ENCODE measurements around the gene TFDP1. TPM values are rescaled to one million over a fixed set of nuclear protein-coding genes. Genes with fewer than 3 reads are reported as not detected.
A peak's percentile ranks its signal among the peaks of the same experiment; 100 is the strongest.

Gene TFDP1
- total and polyA plus RNA-seq, 3 donors from 2014 or later, result 72.4 to 135 (median 73.1) TPM

DNA sequence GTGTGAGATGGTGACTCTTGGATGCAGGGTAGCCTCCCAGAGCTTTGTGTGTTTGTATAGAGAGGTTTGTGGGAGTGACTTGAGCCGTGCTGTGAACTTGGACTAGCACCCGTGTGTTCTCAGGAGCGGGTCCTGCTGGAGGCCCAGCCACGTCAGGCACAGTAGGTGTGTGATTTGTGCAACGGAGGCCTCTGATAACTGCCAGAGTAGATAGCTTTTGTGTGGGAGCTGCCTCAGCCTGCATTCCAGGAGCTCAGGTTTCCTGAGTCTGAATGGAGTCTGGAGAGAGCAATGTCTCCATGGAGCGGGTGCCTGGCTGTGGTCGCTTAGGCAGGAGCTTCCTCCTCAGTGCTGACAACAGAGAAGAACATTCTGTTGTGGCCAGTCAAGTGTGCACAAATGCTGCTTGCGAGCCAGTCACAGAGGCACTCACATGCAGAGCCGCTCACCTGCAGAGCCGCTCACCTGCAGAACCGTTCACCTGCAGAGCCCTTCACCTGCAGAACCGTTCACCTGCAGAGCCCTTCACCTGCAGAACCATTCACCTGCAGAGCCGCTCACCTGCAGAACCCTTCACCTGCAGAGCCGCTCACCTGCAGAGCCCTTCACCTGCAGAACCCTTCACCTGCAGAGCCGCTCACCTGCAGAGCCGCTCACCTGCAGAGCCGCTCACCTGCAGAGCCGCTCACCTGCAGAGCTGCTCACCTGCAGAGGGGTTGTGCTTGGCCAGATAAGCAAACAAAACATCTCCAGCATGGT, 32.6 kb downstream of the TFDP1 start:
- TF ChIP-seq POLR2A (IDR thresholded peaks at IDR 0.05) (no peak), CTCF (IDR thresholded peaks at IDR 0.05) (no peak)
- Histone ChIP-seq H3K9me3 (no peaks in the 10 kb centered on the region), H3K4me1 (peaks cover 7% of the 10 kb centered on the region), H3K27me3 (no peaks in the 10 kb centered on the region), H3K27ac (no peak overlapping the region), H3K4me3 (no peak overlapping the region), H3K36me3 (ENCODE audit: low read depth, missing control alignments) (no peaks in the 10 kb centered on the region)
- WGBS, 2 donors, result 68 to 74% methylated on average over 11 to 18 of the region's 18 CpGs
- intact Hi-C loops (cut with DNase I; ENCODE audit: low total_unique reads), result no loop called here
- DNase-seq, result no peak

DNA sequence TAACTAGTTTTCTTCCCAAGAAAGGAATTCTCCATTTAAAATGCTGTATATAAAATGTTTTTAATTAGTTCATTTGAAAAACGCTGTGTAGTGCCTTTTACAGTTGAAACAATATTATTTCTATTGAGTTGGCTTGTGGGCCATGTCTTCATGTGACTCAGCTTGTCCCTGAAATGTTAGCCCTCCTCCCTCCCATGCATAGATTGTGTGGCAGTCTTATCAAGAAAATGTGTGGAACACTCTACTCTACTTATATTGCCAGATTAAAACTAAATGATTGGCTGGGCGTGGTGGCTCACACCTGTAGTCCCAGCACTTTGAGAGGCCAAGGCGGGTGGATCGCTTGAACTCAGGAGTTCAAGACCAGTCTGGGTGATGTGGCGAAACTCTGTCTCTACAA, 33.4 kb downstream of the TFDP1 start:
- WGBS, 2 donors, result 76 to 87% methylated on average over 5 of the region's 5 CpGs
- Histone ChIP-seq H3K9me3 (no peaks in the 10 kb centered on the region), H3K27ac (no peak overlapping the region), H3K4me3 (no peak overlapping the region), H3K27me3 (no peaks in the 10 kb centered on the region), H3K4me1 (peaks cover 7% of the 10 kb centered on the region), H3K36me3 (ENCODE audit: low read depth, missing control alignments) (no peaks in the 10 kb centered on the region)
- intact Hi-C loops (cut with DNase I; ENCODE audit: low total_unique reads), result no loop called here
- DNase-seq, result peak; percentile 36
- TF ChIP-seq POLR2A (IDR thresholded peaks at IDR 0.05) (no peak), CTCF (IDR thresholded peaks at IDR 0.05) (no peak)

GRCh38 chr13:113618455-113618854, 33.9 kb downstream of the TFDP1 start:
- H3K27me3 ChIP-seq, result no peaks in the 10 kb centered on the region
- no peak for DNase-seq
- H3K4me3 ChIP-seq, result no peak overlapping the region
- no peak overlapping the region for H3K27ac ChIP-seq
- WGBS, 2 donors, result 93 to 95% methylated on average over 7 of the region's 7 CpGs
- intact Hi-C loops (cut with DNase I; ENCODE audit: low total_unique reads), result no loop called here
- TF ChIP-seq POLR2A (IDR thresholded peaks at IDR 0.05), result no peak
- TF ChIP-seq CTCF (IDR thresholded peaks at IDR 0.05), result no peak
- H3K4me1 ChIP-seq, result peaks cover 7% of the 10 kb centered on the region
- H3K36me3 ChIP-seq (ENCODE audit: low read depth, missing control alignments), result no peaks in the 10 kb centered on the region
- H3K9me3 ChIP-seq, result no peaks in the 10 kb centered on the region

DNA sequence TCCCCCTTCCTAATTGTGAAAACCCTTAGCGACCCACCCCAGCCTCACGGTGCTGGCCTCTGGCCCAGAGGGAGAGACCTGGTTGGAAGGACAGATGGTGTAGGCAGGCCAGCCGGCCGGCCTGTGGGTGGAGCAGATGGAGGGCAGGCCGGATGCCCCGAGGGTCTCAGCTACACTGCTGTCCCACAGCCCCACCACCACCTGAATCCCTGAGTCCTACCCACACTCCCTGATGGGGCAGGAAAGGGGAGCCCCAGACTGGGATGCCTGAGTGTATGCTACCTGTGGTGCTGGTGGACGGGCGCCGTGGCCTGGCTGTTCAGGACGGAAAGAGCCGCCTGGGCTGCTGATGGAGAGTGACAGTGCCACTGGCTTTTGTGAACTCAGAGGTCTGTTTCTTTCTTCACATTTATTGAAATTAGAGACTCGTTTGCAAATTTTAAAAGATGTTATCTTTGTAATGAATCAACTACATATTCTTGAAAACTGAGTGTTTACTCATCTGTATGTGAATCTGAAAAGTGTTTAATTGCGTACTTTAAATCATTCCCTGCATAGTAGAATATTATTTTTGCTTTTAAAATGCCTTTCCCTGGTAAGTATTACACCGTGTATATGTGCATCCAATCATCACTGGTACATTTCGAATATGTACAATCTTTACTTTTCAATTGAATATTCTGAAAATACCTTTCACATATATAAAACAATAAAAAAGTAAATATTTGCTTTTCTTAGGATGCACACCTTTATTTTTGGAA, 35.7 kb downstream of the TFDP1 start:
- H3K4me3 ChIP-seq, result no peak overlapping the region
- TF ChIP-seq POLR2A (IDR thresholded peaks at IDR 0.05) (no peak), CTCF (IDR thresholded peaks at IDR 0.05) (no peak)
- peaks cover 7% of the 10 kb centered on the region for H3K4me1 ChIP-seq
- DNase-seq, result no peak
- no peaks in the 10 kb centered on the region for H3K36me3 ChIP-seq (ENCODE audit: low read depth, missing control alignments)
- 84 to 86% methylated on average over 6 to 15 of the region's 15 CpGs for WGBS, 2 donors
- H3K27ac ChIP-seq, result no peak overlapping the region
- H3K9me3 ChIP-seq, result no peaks in the 10 kb centered on the region
- H3K27me3 ChIP-seq, result no peaks in the 10 kb centered on the region
- intact Hi-C loops (cut with DNase I; ENCODE audit: low total_unique reads), result no loop called here
